ENCODE data around the gene CLEC6A. TPM values are rescaled to one million over a fixed set of nuclear protein-coding genes. Genes with fewer than 3 reads are reported as not detected.
A peak's percentile ranks its signal among the peaks of the same experiment; 100 is the strongest.
"Not testable (repeated sequence)": the region's sequence is repeated elsewhere in the genome, so short reads cannot be mapped to it uniquely, and the experiment has no call there.

Gene CLEC6A
- total RNA-seq, 1 donor, result 1.0 TPM

GRCh38 chr12:8471090-8471489 lies 15.3 kb downstream of the CLEC6A start:
- Histone ChIP-seq H3K4me3 (ENCODE audit: low read length) (no peak overlapping the region), H3K9me3 (ENCODE audit: low read depth, low read length) (peaks cover 9% of the 10 kb centered on the region), H3K4me1 (ENCODE audit: insufficient read depth, low read length) (peaks cover 2% of the 10 kb centered on the region), H3K27me3 (ENCODE audit: insufficient read depth, low read length) (peaks cover 14% of the 10 kb centered on the region)

GRCh38 chr12:8475508-8476203 lies 19.9 kb downstream of the CLEC6A start:
- Histone ChIP-seq H3K4me3 (ENCODE audit: low read length) (no peak overlapping the region), H3K27me3 (ENCODE audit: insufficient read depth, low read length) (peaks cover 14% of the 10 kb centered on the region), H3K9me3 (ENCODE audit: low read depth, low read length) (no peaks in the 10 kb centered on the region), H3K4me1 (ENCODE audit: insufficient read depth, low read length) (no peaks in the 10 kb centered on the region)

- peaks cover 15% of the 10 kb centered on the region for H3K27me3 ChIP-seq (ENCODE audit: insufficient read depth, low read length)
- H3K9me3 ChIP-seq (ENCODE audit: low read depth, low read length), result no peaks in the 10 kb centered on the region
- no peak overlapping the region for H3K4me3 ChIP-seq (ENCODE audit: low read length)
- H3K4me1 ChIP-seq (ENCODE audit: insufficient read depth, low read length), result no peaks in the 10 kb centered on the region
Observed at GRCh38 chr12:8482571-8483061, 26.9 kb downstream of the CLEC6A start.

DNA sequence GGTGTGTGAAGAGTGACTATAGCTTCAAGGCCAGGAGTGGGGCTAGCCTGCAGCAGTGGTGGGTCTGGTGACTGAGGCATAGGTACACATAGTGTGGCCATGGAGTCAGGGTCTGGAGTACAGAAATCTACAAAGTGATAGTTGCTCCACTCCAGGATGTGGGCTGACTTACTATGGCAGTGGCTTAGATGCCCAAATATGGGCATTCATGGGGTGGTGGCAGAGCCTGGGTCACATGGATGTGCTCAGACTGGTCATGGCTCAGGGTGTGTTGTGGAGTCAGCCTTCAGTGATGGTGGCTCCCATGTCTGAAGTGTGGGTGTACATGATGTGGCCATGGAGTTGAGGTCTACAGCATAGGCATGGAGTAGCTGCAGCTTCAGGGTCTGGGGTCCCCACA lies 27.3 kb downstream of the CLEC6A start:
- Histone ChIP-seq H3K4me3 (ENCODE audit: low read length) (no peak overlapping the region), H3K9me3 (ENCODE audit: low read depth, low read length) (peaks cover 5% of the 10 kb centered on the region), H3K4me1 (ENCODE audit: insufficient read depth, low read length) (no peaks in the 10 kb centered on the region), H3K27me3 (ENCODE audit: insufficient read depth, low read length) (peaks cover 15% of the 10 kb centered on the region)

DNA sequence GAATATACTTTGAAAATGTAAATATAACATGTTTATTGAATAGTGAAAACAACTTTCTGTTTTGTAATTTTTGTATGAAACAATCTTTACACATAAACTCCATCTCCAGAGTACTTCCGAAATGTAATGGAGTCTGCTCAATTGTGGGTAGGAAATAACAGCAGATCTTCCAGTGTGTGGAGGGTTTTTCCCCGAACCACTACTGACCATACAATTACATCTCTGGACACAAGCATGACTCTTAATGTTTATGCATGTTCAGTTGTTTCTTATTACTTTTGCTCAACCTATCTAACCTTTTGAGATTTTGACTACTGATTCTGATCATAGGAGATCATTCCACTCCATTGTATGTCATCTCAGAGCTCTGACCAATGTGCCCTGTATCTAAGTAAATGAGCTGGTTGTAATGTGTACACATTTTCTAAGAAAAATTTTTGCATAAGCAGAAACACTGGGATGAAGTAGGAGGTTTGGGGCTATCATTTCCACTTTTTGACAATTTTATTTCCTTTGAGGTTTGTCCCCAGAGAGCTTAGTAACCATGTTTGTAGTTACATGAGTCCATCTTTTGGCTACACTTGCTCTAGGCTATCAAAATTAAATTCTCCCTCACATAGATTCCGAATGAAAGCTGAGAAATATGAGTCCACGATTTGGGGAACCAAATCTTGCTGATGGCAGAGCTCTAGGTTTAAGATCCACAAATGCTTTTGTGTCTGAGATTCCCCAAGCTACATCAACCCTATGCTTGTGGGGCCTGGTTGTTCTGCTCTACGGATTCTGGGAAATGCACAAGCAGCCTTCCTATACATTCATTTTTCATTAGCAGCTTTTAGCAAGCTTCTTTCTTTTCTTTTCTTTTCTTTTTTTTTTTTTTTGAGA lies 36.1 kb downstream of the CLEC6A start:
- peaks cover 8% of the 10 kb centered on the region for H3K9me3 ChIP-seq (ENCODE audit: low read depth, low read length)
- peaks cover 15% of the 10 kb centered on the region for H3K27me3 ChIP-seq (ENCODE audit: insufficient read depth, low read length)
- H3K4me1 ChIP-seq (ENCODE audit: insufficient read depth, low read length), result peaks cover 49% of the 10 kb centered on the region
- H3K4me3 ChIP-seq (ENCODE audit: low read length), result no peak overlapping the region

GRCh38 chr12:8493084-8493483 lies 37.3 kb downstream of the CLEC6A start:
- Histone ChIP-seq H3K4me1 (ENCODE audit: insufficient read depth, low read length) (peaks cover 49% of the 10 kb centered on the region), H3K9me3 (ENCODE audit: low read depth, low read length) (peaks cover 3% of the 10 kb centered on the region), H3K27me3 (ENCODE audit: insufficient read depth, low read length) (peaks cover 13% of the 10 kb centered on the region), H3K4me3 (ENCODE audit: low read length) (no peak overlapping the region)

GRCh38 chr12:8495671-8496070 lies 39.9 kb downstream of the CLEC6A start:
- H3K4me3 ChIP-seq (ENCODE audit: low read length); H3K27me3 ChIP-seq (ENCODE audit: insufficient read depth, low read length); H3K9me3 ChIP-seq (ENCODE audit: low read depth, low read length): not testable (repeated sequence)
- H3K4me1 ChIP-seq (ENCODE audit: insufficient read depth, low read length), result peaks cover 45% of the 10 kb centered on the region

DNA sequence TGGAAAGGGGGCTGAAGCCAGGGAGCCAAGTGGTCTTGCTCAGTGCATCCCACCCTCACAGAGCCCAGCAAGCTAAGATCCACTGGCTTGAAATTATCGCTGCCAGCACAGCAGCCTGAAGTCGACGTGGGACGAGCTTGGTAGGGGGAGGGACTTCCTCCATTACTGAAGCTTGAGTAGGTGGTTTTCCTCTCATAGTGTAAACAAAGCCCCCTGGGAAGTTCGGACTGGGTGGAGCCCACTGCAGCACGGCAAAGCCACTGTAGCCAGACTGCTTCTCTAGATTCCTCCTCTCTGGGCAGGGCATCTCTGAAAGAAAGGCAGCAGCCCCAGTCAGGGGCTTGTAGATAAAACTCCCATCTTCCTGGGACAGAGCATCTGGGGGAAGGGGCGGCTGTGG lies 40.3 kb downstream of the CLEC6A start:
- H3K4me3 ChIP-seq (ENCODE audit: low read length); H3K9me3 ChIP-seq (ENCODE audit: low read depth, low read length); H3K27me3 ChIP-seq (ENCODE audit: insufficient read depth, low read length): not testable (repeated sequence)
- H3K4me1 ChIP-seq (ENCODE audit: insufficient read depth, low read length), result peaks cover 42% of the 10 kb centered on the region

GRCh38 chr12:8499616-8500015 lies 43.9 kb downstream of the CLEC6A start:
- H3K9me3 ChIP-seq (ENCODE audit: low read depth, low read length), result no peaks in the 10 kb centered on the region
- H3K27me3 ChIP-seq (ENCODE audit: insufficient read depth, low read length), result peaks cover 5% of the 10 kb centered on the region
- H3K4me3 ChIP-seq (ENCODE audit: low read length), result no peak overlapping the region
- peaks cover 18% of the 10 kb centered on the region for H3K4me1 ChIP-seq (ENCODE audit: insufficient read depth, low read length)

DNA sequence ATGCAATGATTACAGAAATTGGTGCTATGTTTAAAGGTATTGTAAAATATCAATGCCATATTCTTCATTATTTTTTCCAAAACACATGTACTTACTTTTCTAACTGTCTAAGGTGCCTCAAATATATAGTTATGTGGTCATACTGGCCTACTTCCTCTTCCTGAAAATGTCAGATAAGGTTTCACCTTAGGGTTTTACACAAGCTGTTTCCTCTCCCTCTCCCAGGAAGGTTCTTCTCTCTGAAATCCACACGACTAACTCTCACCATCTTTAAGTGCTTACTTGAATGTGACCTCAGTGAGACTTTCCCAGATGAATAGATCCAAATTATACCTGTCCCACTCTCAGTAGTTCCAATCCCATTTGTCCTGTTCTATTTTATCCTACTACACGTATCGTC lies 46.0 kb downstream of the CLEC6A start:
- Histone ChIP-seq H3K4me3 (ENCODE audit: low read length) (no peak overlapping the region), H3K4me1 (ENCODE audit: insufficient read depth, low read length) (peaks cover 6% of the 10 kb centered on the region), H3K27me3 (ENCODE audit: insufficient read depth, low read length) (peaks cover 5% of the 10 kb centered on the region), H3K9me3 (ENCODE audit: low read depth, low read length) (no peaks in the 10 kb centered on the region)

- Histone ChIP-seq H3K4me3 (ENCODE audit: low read length) (no peak overlapping the region), H3K9me3 (ENCODE audit: low read depth, low read length) (no peaks in the 10 kb centered on the region), H3K4me1 (ENCODE audit: insufficient read depth, low read length) (peaks cover 16% of the 10 kb centered on the region), H3K27me3 (ENCODE audit: insufficient read depth, low read length) (no peaks in the 10 kb centered on the region)
Observed at GRCh38 chr12:8504351-8504750, 48.6 kb downstream of the CLEC6A start.

DNA sequence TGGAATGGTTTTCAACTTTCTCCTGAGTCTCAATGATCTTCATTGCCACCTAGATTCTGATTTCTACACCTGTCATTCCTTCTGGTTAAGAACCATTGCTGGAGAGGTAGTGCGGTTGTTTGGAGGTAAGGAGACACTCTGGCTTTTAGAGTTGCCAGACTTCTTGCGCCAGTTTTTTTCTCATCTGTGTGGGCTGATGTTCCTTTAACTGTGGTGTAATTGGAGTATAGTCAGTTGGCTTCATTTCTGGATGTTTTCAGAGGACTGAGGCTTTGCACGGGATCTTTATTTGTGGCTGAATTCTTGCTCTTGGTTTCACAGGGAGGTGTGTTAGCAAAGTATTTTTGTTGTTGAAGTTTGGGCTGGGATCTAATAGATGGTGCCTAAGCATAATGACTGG lies 51.8 kb downstream of the CLEC6A start:
- Histone ChIP-seq H3K9me3 (ENCODE audit: low read depth, low read length) (no peaks in the 10 kb centered on the region), H3K27me3 (ENCODE audit: insufficient read depth, low read length) (no peaks in the 10 kb centered on the region), H3K4me3 (ENCODE audit: low read length) (no peak overlapping the region), H3K4me1 (ENCODE audit: insufficient read depth, low read length) (peaks cover 19% of the 10 kb centered on the region)

DNA sequence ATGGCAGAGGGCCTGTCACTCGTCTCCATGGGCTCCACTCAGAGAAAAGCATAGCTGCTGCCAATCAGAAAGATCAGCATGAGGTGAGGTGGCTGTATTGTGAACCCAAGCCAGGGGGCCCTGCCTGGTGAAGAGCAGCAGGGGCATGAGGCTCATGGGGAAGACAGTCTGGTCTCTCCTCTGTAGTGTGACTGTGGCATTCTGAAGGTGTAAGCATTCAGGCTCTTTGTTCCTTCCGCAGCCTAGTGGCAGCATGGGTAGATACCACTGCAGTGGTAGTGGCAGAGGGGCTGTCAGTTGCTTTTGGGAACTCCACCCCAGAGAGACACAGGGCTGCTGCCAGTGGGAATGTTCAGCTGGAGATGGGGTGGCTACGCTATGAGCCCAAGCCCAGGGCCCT lies 52.5 kb downstream of the CLEC6A start:
- Histone ChIP-seq H3K4me1 (ENCODE audit: insufficient read depth, low read length) (peaks cover 22% of the 10 kb centered on the region), H3K27me3 (ENCODE audit: insufficient read depth, low read length) (no peaks in the 10 kb centered on the region)

DNA sequence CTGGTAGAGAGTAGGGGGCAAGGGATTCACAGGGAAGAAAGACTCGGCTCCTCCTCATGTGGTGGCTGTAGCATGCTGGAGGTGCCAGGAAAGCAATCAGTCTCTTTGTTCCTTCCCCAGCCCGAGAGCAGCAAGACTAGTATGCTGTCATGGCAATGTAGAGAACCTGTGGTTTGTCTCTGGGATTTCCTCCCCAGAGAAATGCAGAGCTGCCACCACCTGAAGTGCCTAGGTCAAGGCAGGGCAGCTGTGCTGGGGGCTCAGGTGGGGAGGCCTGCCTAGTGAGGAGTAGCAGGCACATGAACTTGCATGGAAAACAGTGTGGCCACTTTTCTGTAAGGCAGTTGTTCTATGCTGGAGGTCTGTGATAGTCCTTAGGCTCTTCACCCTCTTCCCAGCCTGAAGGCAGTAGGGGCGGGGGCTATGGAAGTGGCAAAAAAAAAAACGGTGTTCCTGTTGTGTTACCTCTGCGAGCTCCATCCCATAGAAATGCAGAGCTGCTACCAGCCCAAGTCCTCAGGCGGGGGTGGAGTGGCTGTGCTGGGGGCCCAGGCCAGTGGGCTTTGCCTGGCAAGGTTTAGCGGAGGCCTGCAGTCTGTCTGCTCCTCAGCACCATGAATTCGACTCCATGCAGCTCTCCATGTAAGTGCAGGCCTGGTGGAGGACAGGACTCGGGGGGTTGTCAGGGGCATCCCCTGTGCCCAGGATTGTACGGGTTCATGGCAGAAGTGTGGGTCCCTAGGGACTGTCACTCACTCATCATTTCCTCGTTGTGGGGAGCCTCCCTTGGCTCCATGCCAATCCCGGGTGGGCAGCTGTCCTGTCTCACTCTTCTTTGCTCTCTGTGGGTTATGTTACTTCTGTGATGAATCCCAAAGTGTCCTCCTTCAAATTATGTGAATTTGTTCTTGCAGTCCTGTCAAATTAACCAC lies 53.4 kb downstream of the CLEC6A start:
- Histone ChIP-seq H3K27me3 (ENCODE audit: insufficient read depth, low read length) (no peaks in the 10 kb centered on the region), H3K4me3 (ENCODE audit: low read length) (no peak overlapping the region), H3K4me1 (ENCODE audit: insufficient read depth, low read length) (peaks cover 22% of the 10 kb centered on the region), H3K9me3 (ENCODE audit: low read depth, low read length) (no peaks in the 10 kb centered on the region)

More for the DNA sequence above, 52.5 kb downstream of the CLEC6A start:
- no peaks in the 10 kb centered on the region for H3K9me3 ChIP-seq (ENCODE audit: low read depth, low read length)
- H3K4me3 ChIP-seq (ENCODE audit: low read length), result no peak overlapping the region

- no peaks in the 10 kb centered on the region for H3K27me3 ChIP-seq (ENCODE audit: insufficient read depth, low read length)
- no peaks in the 10 kb centered on the region for H3K9me3 ChIP-seq (ENCODE audit: low read depth, low read length)
- H3K4me3 ChIP-seq (ENCODE audit: low read length), result peak within 1 kb of the TSS; percentile 28
- peaks cover 31% of the 10 kb centered on the region for H3K4me1 ChIP-seq (ENCODE audit: insufficient read depth, low read length)
Observed at GRCh38 chr12:8513256-8513655, 57.5 kb downstream of the CLEC6A start, which contains the start of gene CLEC4D. CLEC4D (plus strand) TSS chr12:8513503; CDS start chr12:8513733, 230 bp downstream.

Measured in mononuclear cell (primary cell).